AG04450 (cell line): Measurements from ENCODE around the gene GIT1. TPM values are rescaled to one million over a fixed set of nuclear protein-coding genes. Genes with fewer than 3 reads are reported as not detected.

Experiments used
- CTCF ChIA-PET: fragments of 300-600, 350-600 bp; formaldehyde crosslinking; extraction: SDS; loops from one replicate; lab custom pipeline; 2022; ENCODE audit warnings: antibody characterized with exemption, inconsistent platforms; lab: Charles Lee
- POLR2A ChIA-PET: fragments of 350-600 bp; formaldehyde crosslinking; extraction: SDS; loops from one replicate; lab custom pipeline; 2021; ENCODE audit warnings: antibody characterized with exemption, inconsistent platforms; lab: Yijun Ruan, JAX
- DNase-seq: peaks from one replicate; pipeline ENCODE4 v3.0.0-alpha.2; 2011; ENCODE audit warnings: low read depth, low spot score
- H3K27ac ChIP-seq: one replicate; pipeline ENCODE4 v1.5.1; 2012; ENCODE audit warnings: low read depth, low read length, control low read depth
- H3K27me3 ChIP-seq: one replicate; pipeline ENCODE4 v1.6.0; 2012; ENCODE audit warnings: low read length; ENCODE audit not compliant: control insufficient read depth, insufficient read depth
- H3K4me3 ChIP-seq: 2 replicates; pipeline ENCODE4 v1.5.1; 2011; ENCODE audit warnings: mild to moderate bottlenecking, low read depth, low read length, control low read depth
- H3K9me3 ChIP-seq: 2 replicates; pipeline ENCODE4 v1.5.1; 2012; ENCODE audit warnings: low read length; ENCODE audit not compliant: control insufficient read depth, insufficient read depth
- CTCF ChIP-seq: IDR thresholded peaks from 2 replicates; pipeline ENCODE4 v1.5.1; 2011; ENCODE audit warnings: low read depth, low read length, control low read depth, inconsistent platforms
- polyA plus RNA-seq: library from polyadenylated mRNA; depleted of rRNA; stranded (reverse); fragments of >200 nt; gene quantifications from 2 replicates; pipeline ENCODE4 v1.2.3, GENCODE V29; 2011

Gene GIT1
- polyA plus RNA-seq, 1 experiment = 20.7 TPM

GRCh38 chr17:29591146-29591736 is 1.8 kb upstream of the GIT1 start:
- H3K4me3 ChIP-seq = peak overlapping the region; percentile 61
- DNase-seq = no peak
- H3K27ac ChIP-seq = peak overlapping the region; percentile 65
- TF ChIP-seq CTCF = no peak
- ChIA-PET CTCF (interaction anchor here (0.6 to 2.4 kb wide), 22 partner anchors 9 to 524 kb away, joined by 3 to 23 read pairs (median 4); partner anchors contain the start of gene TP53I13), POLR2A (interaction anchor here (0.8 kb wide), 1 partner anchor 300 kb away, joined by 5 read pairs; no protein-coding TSS in a partner anchor)
- H3K9me3 ChIP-seq = no peaks in the 10 kb centered on the region; the same call in 1 of the 2 replicates
- no peaks in the 10 kb centered on the region for H3K27me3 ChIP-seq

DNA sequence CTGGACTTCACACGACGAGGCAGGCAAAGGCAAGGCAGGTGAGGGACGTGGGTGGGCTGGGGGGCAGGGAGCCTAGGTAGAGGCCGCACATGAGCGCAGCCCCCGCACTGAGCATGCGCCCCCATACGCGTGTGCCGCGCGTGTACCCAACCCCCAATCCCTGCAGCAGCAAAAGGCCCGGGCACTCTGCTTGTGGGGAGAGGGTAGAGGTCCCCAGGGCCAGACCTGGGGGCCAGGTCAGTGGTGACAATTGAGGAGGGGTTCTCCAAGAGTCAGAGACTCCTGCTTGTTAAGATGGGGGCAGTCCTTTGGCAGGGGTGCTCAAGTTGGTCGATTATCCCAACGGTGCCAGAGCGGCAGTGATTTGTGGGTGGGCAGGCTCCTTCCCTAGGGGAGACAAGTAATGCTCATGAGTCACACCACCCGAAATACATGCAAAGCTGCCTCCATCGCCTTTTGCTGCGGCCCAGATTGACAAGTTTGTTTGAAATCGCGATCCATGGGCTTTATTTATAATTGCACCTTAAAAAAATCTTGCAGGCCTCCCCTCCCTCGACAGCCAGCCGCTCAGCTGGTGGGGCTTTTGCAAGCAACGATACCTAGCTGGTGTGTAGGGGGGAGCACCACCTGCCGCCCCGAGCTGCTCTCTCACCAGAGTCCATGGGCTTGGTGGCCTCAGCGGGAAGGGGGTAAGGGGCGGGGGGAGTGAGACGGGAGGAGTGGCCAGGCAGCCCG is 1.1 kb upstream of the GIT1 start:
- no peak for DNase-seq
- POLR2A ChIA-PET = interaction anchor here (0.5 to 0.8 kb wide), 2 partner anchors 301 to 318 kb away, joined by 3 to 5 read pairs; no protein-coding TSS in a partner anchor
- H3K27ac ChIP-seq = peak overlapping the region; percentile 65

GRCh38 chr17:29588562-29589411 is 661 bp downstream of the GIT1 start:
- Histone ChIP-seq H3K27me3 (no peaks in the 10 kb centered on the region), H3K9me3 (no peaks in the 10 kb centered on the region; the same call in 1 of the 2 replicates), H3K27ac (no peak overlapping the region), H3K4me3 (peak overlapping the region; percentile 83)
- POLR2A ChIA-PET = interaction anchor here (1.0 kb wide), 1 partner anchor 12 kb away, joined by 3 read pairs; no protein-coding TSS in a partner anchor
- no peak for TF ChIP-seq CTCF
- CTCF ChIA-PET = interaction anchor here (1.2 to 1.6 kb wide), 3 partner anchors 16 to 29 kb away, joined by 5 to 8 read pairs (median 7); partner anchors contain the start of gene TP53I13
- DNase-seq = no peak

More for the DNA sequence above, 1.1 kb upstream of the GIT1 start:
- Histone ChIP-seq H3K4me3 (peak overlapping the region; percentile 61), H3K27me3 (no peaks in the 10 kb centered on the region), H3K9me3 (no peaks in the 10 kb centered on the region; the same call in 1 of the 2 replicates)
- no peak for TF ChIP-seq CTCF
- CTCF ChIA-PET = interaction anchor here (0.6 to 2.4 kb wide), 16 partner anchors 10 to 524 kb away, joined by 3 to 23 read pairs (median 4); partner anchors contain the start of gene TP53I13

DNA sequence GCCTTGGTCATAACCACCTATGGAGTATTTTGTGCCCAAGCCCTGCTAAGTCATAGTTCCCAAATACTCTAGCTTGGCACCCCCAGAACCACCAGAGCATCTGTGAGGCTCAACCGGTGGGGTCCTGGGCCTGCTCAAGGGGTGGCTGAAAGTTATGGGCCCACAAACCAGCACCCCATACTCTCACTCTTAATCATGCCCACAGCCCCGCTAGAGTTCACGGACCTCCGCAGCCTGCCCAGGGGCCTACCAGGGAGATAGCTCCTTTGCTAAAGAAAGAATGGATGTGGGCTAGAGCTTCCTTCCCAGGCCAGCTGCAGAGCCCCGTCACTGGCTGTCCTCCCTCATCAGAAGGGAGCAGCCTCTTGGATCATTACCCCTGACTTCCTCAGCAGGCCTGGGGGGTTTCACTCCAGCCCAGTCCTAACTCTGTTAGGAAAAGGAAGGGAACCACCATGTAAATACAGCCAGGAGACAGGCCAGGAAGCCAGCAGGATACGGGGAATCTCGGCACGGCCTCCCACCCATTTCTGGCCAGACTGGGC is 1.4 kb downstream of the GIT1 start:
- CTCF ChIA-PET = interaction anchor here (0.6 to 1.6 kb wide), 4 partner anchors 15 to 37 kb away, joined by 3 to 8 read pairs (median 6); partner anchors contain the start of gene TP53I13
- no peak for TF ChIP-seq CTCF
- H3K27ac ChIP-seq = no peak overlapping the region
- peak overlapping the region; percentile 83 for H3K4me3 ChIP-seq
- POLR2A ChIA-PET = no interaction called here
- H3K9me3 ChIP-seq = peaks cover 3% of the 10 kb centered on the region; the same call in 1 of the 2 replicates
- no peak for DNase-seq
- H3K27me3 ChIP-seq = no peaks in the 10 kb centered on the region
